ENCODE results near the gene NR3C2.

DNA sequence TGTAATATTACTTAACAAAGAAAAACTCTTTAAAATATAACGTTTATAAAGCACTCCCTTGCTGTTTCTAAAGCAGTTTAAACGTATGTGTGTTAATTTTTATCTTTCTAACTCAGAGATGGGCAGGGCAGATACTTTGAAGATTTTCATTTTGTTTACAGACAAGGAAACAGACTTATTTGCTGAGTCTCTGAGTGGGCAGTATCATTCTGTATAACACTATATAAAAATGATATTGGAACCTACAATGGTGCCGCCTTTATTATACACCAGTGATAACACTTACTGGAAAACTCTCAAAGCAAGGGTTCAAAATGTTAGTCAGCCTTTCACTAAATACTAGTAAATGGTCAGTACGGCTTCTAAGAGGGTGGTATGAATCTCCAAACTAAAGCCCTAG, 193.4 kb downstream of the NR3C2 start:
- TF ChIP-seq, protein P1, sequence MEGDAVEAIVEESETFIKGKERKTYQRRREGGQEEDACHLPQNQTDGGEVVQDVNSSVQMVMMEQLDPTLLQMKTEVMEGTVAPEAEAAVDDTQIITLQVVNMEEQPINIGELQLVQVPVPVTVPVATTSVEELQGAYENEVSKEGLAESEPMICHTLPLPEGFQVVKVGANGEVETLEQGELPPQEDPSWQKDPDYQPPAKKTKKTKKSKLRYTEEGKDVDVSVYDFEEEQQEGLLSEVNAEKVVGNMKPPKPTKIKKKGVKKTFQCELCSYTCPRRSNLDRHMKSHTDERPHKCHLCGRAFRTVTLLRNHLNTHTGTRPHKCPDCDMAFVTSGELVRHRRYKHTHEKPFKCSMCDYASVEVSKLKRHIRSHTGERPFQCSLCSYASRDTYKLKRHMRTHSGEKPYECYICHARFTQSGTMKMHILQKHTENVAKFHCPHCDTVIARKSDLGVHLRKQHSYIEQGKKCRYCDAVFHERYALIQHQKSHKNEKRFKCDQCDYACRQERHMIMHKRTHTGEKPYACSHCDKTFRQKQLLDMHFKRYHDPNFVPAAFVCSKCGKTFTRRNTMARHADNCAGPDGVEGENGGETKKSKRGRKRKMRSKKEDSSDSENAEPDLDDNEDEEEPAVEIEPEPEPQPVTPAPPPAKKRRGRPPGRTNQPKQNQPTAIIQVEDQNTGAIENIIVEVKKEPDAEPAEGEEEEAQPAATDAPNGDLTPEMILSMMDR (IDR thresholded peaks at IDR 0.05): no peak
- no peak for TF ChIP-seq EP300 (IDR thresholded peaks at IDR 0.05)
- no peak for TF ChIP-seq POLR2A (IDR thresholded peaks at IDR 0.05)

All from tibial nerve (tissue), 4 donors.